OCI-LY1 (cell line): ENCODE data around the gene DNAH11.
"Not testable (repeated sequence)": the region's sequence is repeated elsewhere in the genome, so short reads cannot be mapped to it uniquely, and the experiment has no call there.

Experiments used
- H2AFZ ChIP-seq: fragments of 200-600 bp; sonication (generic), shearing (Covaris generic); 2 replicates; pipeline ENCODE4 v1.6.0; 2014; ENCODE audit warnings: antibody characterized with exemption, mild to moderate bottlenecking, low read length
- H3F3A ChIP-seq: fragments of 200-600 bp; sonication (generic), shearing (Covaris generic); 2 replicates; pipeline ENCODE4 v1.6.0; 2014; ENCODE audit warnings: mild to moderate bottlenecking, antibody characterized with exemption, low read length, moderate library complexity; ENCODE audit not compliant: insufficient read depth
- H3K27ac ChIP-seq: fragments of 200-600 bp; sonication (generic); 2 replicates; pipeline ENCODE4 v1.5.1; 2014; ENCODE audit warnings: low read length, mixed run types, mild to moderate bottlenecking, low read depth; ENCODE audit not compliant: poor library complexity, severe bottlenecking
- H3K27me3 ChIP-seq: fragments of 200-600 bp; sonication (generic); 2 replicates; pipeline ENCODE4 v1.6.0; 2014; ENCODE audit warnings: antibody characterized with exemption, mild to moderate bottlenecking, low read length, moderate library complexity; ENCODE audit not compliant: insufficient read depth
- H3K36me3 ChIP-seq: fragments of 200-600 bp; sonication (generic); 2 replicates; pipeline ENCODE4 v1.6.1; 2014; ENCODE audit warnings: mild to moderate bottlenecking, antibody characterized with exemption, low read length, moderate library complexity, mixed read lengths; ENCODE audit not compliant: insufficient read depth
- H3K4me1 ChIP-seq: fragments of 200-600 bp; sonication (generic); 2 replicates; pipeline ENCODE4 v1.5.1; 2014; ENCODE audit warnings: mild to moderate bottlenecking, low read length, moderate library complexity; ENCODE audit not compliant: insufficient read depth, severe bottlenecking
- H3K4me2 ChIP-seq: fragments of 200-600 bp; sonication (generic), shearing (Covaris generic); 2 replicates; pipeline ENCODE4 v1.6.1; 2014; ENCODE audit warnings: low read length
- H3K4me3 ChIP-seq: fragments of 200-600 bp; sonication (generic); 2 replicates; pipeline ENCODE4 v1.5.1; 2014; ENCODE audit warnings: low read length, low read depth, mild to moderate bottlenecking, mixed read lengths; ENCODE audit not compliant: poor library complexity, severe bottlenecking
- H3K79me2 ChIP-seq: fragments of 200-600 bp; shearing (Covaris generic); 2 replicates; pipeline ENCODE4 v1.6.1; 2016; ENCODE audit warnings: mixed run types, low read length, mixed read lengths; ENCODE audit not compliant: insufficient read depth
- H3K9ac ChIP-seq: fragments of 200-600 bp; sonication (generic), shearing (Covaris generic); 2 replicates; pipeline ENCODE4 v1.6.1; 2014; ENCODE audit warnings: mild to moderate bottlenecking, low read length, mixed read lengths
- H3K9me2 ChIP-seq: fragments of 200-600 bp; sonication (generic), shearing (Covaris generic); 2 replicates; pipeline ENCODE4 v1.6.1; 2014; ENCODE audit warnings: low read depth, mild to moderate bottlenecking, low read length, mixed read lengths
- H3K9me3 ChIP-seq: fragments of 200-600 bp; shearing (Covaris generic); 2 replicates; pipeline ENCODE4 v1.6.1; 2014; ENCODE audit warnings: low read length, mixed read lengths
- H4K20me1 ChIP-seq: fragments of 200-600 bp; sonication (generic), shearing (Covaris generic); 2 replicates; pipeline ENCODE4 v1.6.0; 2016; ENCODE audit warnings: mild to moderate bottlenecking, low read length; ENCODE audit not compliant: insufficient read depth
- CTCF ChIP-seq: fragments of 200-600 bp; sonication (generic), shearing (Covaris generic); IDR thresholded peaks from 2 replicates; pipeline ENCODE4 v1.5.1; 2017; ENCODE audit warnings: mild to moderate bottlenecking, antibody characterized with exemption, low read length, moderate library complexity, mixed read lengths
- EZH2 ChIP-seq: fragments of 200-600 bp; sonication (generic), shearing (Covaris generic); IDR thresholded peaks from 2 replicates; pipeline ENCODE4 v1.8.0; 2017; ENCODE audit warnings: borderline replicate concordance, mixed run types, mild to moderate bottlenecking, antibody characterized with exemption, low read length, moderate library complexity, mixed read lengths

DNAH11 gene

GRCh38 chr7:21829731-21830130 is 286.9 kb downstream of the DNAH11 start:
- Histone ChIP-seq H3K36me3 (no peaks in the 10 kb centered on the region), H3K4me2 (no peak overlapping the region), H2AFZ (no peak overlapping the region), H4K20me1 (no peaks in the 10 kb centered on the region), H3K27me3 (no peaks in the 10 kb centered on the region), H3K9me2 (no peaks in the 10 kb centered on the region), H3K9me3 (no peaks in the 10 kb centered on the region), H3K79me2 (no peaks in the 10 kb centered on the region), H3K4me1 (no peaks in the 10 kb centered on the region), H3K27ac (no peak overlapping the region), H3K4me3 (no peak overlapping the region), H3K9ac (no peak overlapping the region), H3F3A (no peaks in the 10 kb centered on the region)
- no peak for TF ChIP-seq CTCF
- no peak for TF ChIP-seq EZH2

GRCh38 chr7:21844742-21845141 is 301.9 kb downstream of the DNAH11 start:
- H3F3A ChIP-seq, result no peaks in the 10 kb centered on the region
- no peak overlapping the region for H3K4me2 ChIP-seq
- H2AFZ ChIP-seq, result no peak overlapping the region
- no peaks in the 10 kb centered on the region for H4K20me1 ChIP-seq
- no peaks in the 10 kb centered on the region for H3K79me2 ChIP-seq
- H3K36me3 ChIP-seq, result no peaks in the 10 kb centered on the region
- H3K27me3 ChIP-seq, result no peaks in the 10 kb centered on the region
- no peaks in the 10 kb centered on the region for H3K4me1 ChIP-seq
- H3K27ac ChIP-seq, result no peak overlapping the region
- no peaks in the 10 kb centered on the region for H3K9me2 ChIP-seq
- H3K4me3 ChIP-seq, result no peak overlapping the region
- H3K9ac ChIP-seq, result no peak overlapping the region
- TF ChIP-seq EZH2, result no peak
- no peaks in the 10 kb centered on the region for H3K9me3 ChIP-seq

- no peaks in the 10 kb centered on the region for H4K20me1 ChIP-seq
- no peak overlapping the region for H2AFZ ChIP-seq
- H3K27ac ChIP-seq, result no peak overlapping the region
- no peaks in the 10 kb centered on the region for H3K36me3 ChIP-seq
- no peaks in the 10 kb centered on the region for H3K4me1 ChIP-seq
- H3K9me2 ChIP-seq, result no peaks in the 10 kb centered on the region
- TF ChIP-seq EZH2 (no peak), CTCF (no peak)
- peaks cover 5% of the 10 kb centered on the region; the same call in 1 of the 2 replicates for H3K27me3 ChIP-seq
- H3K79me2 ChIP-seq, result no peaks in the 10 kb centered on the region
- H3K4me2 ChIP-seq, result no peak overlapping the region
- H3F3A ChIP-seq, result no peaks in the 10 kb centered on the region
- H3K9me3 ChIP-seq, result no peaks in the 10 kb centered on the region
- H3K9ac ChIP-seq, result no peak overlapping the region
- no peak overlapping the region for H3K4me3 ChIP-seq
These were observed 307.9 kb downstream of the DNAH11 start for GRCh38 chr7:21850531-21851285.

GRCh38 chr7:21851559-21851967 is 308.7 kb downstream of the DNAH11 start:
- H4K20me1 ChIP-seq, result no peaks in the 10 kb centered on the region
- H3K4me2 ChIP-seq, result no peak overlapping the region
- H3K27me3 ChIP-seq, result peaks cover 5% of the 10 kb centered on the region; the same call in 1 of the 2 replicates
- no peak overlapping the region for H3K27ac ChIP-seq
- no peaks in the 10 kb centered on the region for H3F3A ChIP-seq
- H3K9ac ChIP-seq, result no peak overlapping the region
- H3K79me2 ChIP-seq, result no peaks in the 10 kb centered on the region
- no peaks in the 10 kb centered on the region for H3K4me1 ChIP-seq
- no peaks in the 10 kb centered on the region for H3K36me3 ChIP-seq
- no peaks in the 10 kb centered on the region for H3K9me3 ChIP-seq
- H3K4me3 ChIP-seq, result no peak overlapping the region
- TF ChIP-seq CTCF, result no peak
- TF ChIP-seq EZH2, result no peak
- no peak overlapping the region for H2AFZ ChIP-seq
- no peaks in the 10 kb centered on the region for H3K9me2 ChIP-seq

GRCh38 chr7:21865631-21866204 is 322.9 kb downstream of the DNAH11 start:
- not testable (repeated sequence) for H2AFZ ChIP-seq, H3K79me2 ChIP-seq, H3K4me3 ChIP-seq, H3F3A ChIP-seq, H3K4me1 ChIP-seq, H3K36me3 ChIP-seq, H3K9me2 ChIP-seq, H3K9ac ChIP-seq, H3K27ac ChIP-seq, H3K9me3 ChIP-seq, H3K27me3 ChIP-seq, H4K20me1 ChIP-seq, H3K4me2 ChIP-seq
